ENCODE measurements around the gene CLCF1. TPM values are rescaled to one million over a fixed set of nuclear protein-coding genes. Genes with fewer than 3 reads are reported as not detected.
A peak's percentile ranks its signal among the peaks of the same experiment; 100 is the strongest.

The CLCF1 gene
- total and polyA plus RNA-seq, 7 donors, result 0.92 to 49.8 (median 4.3) TPM

GRCh38 chr11:67371189-67371910 is 2.0 kb downstream of the CLCF1 start:
- intact Hi-C loops (cut with DNase I), result no loop called here
- H3K4me3 ChIP-seq, result peak overlapping the region; percentile 55 to 78 (median 68)
- H3K9me3 ChIP-seq, result no peaks in the 10 kb centered on the region
- H3K27ac ChIP-seq, result peak overlapping the region; percentile 85 to 100 (median 92)
- H3K4me1 ChIP-seq, result peaks cover 0 to 88% (median 78%) of the 10 kb centered on the region in 4 donors
- no peaks in the 10 kb centered on the region for H3K27me3 ChIP-seq
- WGBS, 2 donors, result 22 to 47% methylated on average over 8 of the region's 8 CpGs
- TF ChIP-seq EP300 (IDR thresholded peaks at IDR 0.05), result no peak
- peak; percentile 47 to 71 (median 54) for TF ChIP-seq CTCF (IDR thresholded peaks at IDR 0.05)
- TF ChIP-seq POLR2AphosphoS5 (IDR thresholded peaks at IDR 0.05), result no peak
- TF ChIP-seq POLR2A (IDR thresholded peaks at IDR 0.05), result no peak
- DNase-seq, result peak; percentile 78
- no peaks in the 10 kb centered on the region for H3K36me3 ChIP-seq

GRCh38 chr11:67370351-67371076 is 2.9 kb downstream of the CLCF1 start:
- Histone ChIP-seq H3K27me3 (no peaks in the 10 kb centered on the region), H3K9me3 (no peaks in the 10 kb centered on the region), H3K4me3 (peak overlapping the region in 1 of 4 donors; percentile 69), H3K4me1 (peaks cover 0 to 94% (median 85%) of the 10 kb centered on the region in 4 donors), H3K27ac (peak overlapping the region; percentile 85 to 100 (median 92)), H3K36me3 (peaks cover 0 to 1% (median 0%) of the 10 kb centered on the region in 4 donors)
- intact Hi-C loops (cut with DNase I), result no loop called here
- WGBS, 2 donors, result 53 to 65% methylated on average over 14 of the region's 14 CpGs
- DNase-seq, result peak; percentile 76
- TF ChIP-seq CTCF (IDR thresholded peaks at IDR 0.05), result no peak
- TF ChIP-seq POLR2A (IDR thresholded peaks at IDR 0.05), result no peak
- TF ChIP-seq EP300 (IDR thresholded peaks at IDR 0.05), result peak in 1 of 4 donors; percentile 25
- TF ChIP-seq POLR2AphosphoS5 (IDR thresholded peaks at IDR 0.05), result peak in 1 of 4 donors; percentile 15

- H3K27me3 ChIP-seq, result no peaks in the 10 kb centered on the region
- H3K4me3 ChIP-seq, result peak overlapping the region in 2 of 4 donors; percentile 18 to 69
- H3K4me1 ChIP-seq, result peaks cover 0 to 94% (median 85%) of the 10 kb centered on the region in 4 donors
- intact Hi-C loops (cut with DNase I), result no loop called here
- peak; percentile 71 to 93 (median 88) for TF ChIP-seq POLR2AphosphoS5 (IDR thresholded peaks at IDR 0.05)
- peak in 3 of 4 donors; percentile 48 to 82 (median 60) for TF ChIP-seq EP300 (IDR thresholded peaks at IDR 0.05)
- TF ChIP-seq CTCF (IDR thresholded peaks at IDR 0.05), result no peak
- peak overlapping the region; percentile 85 to 100 (median 92) for H3K27ac ChIP-seq
- 60 to 77% methylated on average over 12 of the region's 12 CpGs for WGBS, 2 donors
- peaks cover 0 to 8% (median 0%) of the 10 kb centered on the region in 4 donors for H3K36me3 ChIP-seq
- DNase-seq, result peak; percentile 80
- no peaks in the 10 kb centered on the region for H3K9me3 ChIP-seq
Observed at GRCh38 chr11:67369801-67370284, 3.6 kb downstream of the CLCF1 start.

GRCh38 chr11:67369275-67369674 is 4.1 kb downstream of the CLCF1 start:
- H3K27ac ChIP-seq, result peak overlapping the region; percentile 85 to 100 (median 92)
- no peaks in the 10 kb centered on the region for H3K9me3 ChIP-seq
- no peaks in the 10 kb centered on the region for H3K27me3 ChIP-seq
- intact Hi-C loops (cut with DNase I), result no loop called here
- no peak overlapping the region for H3K4me3 ChIP-seq
- peaks cover 0 to 14% (median 0%) of the 10 kb centered on the region in 4 donors for H3K36me3 ChIP-seq
- 85 to 92% methylated on average over 8 of the region's 8 CpGs for WGBS, 2 donors
- no peak for DNase-seq
- peaks cover 0 to 92% (median 82%) of the 10 kb centered on the region in 4 donors for H3K4me1 ChIP-seq
- TF ChIP-seq POLR2A (IDR thresholded peaks at IDR 0.05) (no peak), EP300 (IDR thresholded peaks at IDR 0.05) (no peak), POLR2AphosphoS5 (IDR thresholded peaks at IDR 0.05) (no peak), CTCF (IDR thresholded peaks at IDR 0.05) (no peak)
